ENCODE results near the gene SORCS2.

- TF ChIP-seq EP300 (IDR thresholded peaks at IDR 0.05; ENCODE audit: borderline replicate concordance in 1 of 2, low read depth in 1 of 2, low read length in 1 of 2) = no peak
- no peak for TF ChIP-seq FOXJ3 (CRISPR knock-in tag; IDR thresholded peaks at IDR 0.05)
Measured at GRCh38 chr4:7750523-7750922, 558.2 kb downstream of the SORCS2 start.

All from SK-N-SH (cell line).